Measurements from ENCODE around the gene IRX5. TPM values are rescaled to one million over a fixed set of nuclear protein-coding genes. Genes with fewer than 3 reads are reported as not detected.

Gene IRX5
- total RNA-seq, 1 experiment from 2014 or later: 27.7 TPM

DNA sequence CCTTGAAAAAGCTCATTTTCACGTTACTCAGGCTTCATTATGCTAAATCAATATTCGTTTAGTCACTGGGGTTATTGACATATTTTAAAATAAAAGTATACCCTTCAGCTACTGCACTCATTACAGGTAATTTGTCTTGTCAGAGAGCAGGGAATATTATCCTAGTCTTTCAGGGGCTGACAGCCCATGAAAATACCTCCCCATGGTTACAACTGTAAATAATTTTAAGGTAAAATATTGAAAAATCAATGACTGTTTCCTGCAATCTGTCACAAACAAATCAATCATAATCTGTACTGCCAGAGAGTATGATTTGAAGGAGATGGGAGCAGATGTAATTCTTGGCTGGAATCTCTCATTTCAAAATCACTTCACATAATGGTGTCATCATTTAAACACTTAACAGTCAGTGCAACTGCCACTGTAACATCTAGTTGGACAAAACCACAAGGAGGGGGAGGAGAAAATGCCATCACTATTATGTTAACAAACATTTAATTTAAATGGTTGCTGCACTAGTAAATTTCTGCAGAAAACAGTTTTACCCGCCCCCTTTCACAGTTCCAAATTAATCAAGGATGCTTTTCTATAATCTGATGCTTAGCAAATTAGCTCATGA, 9.3 kb upstream of the IRX5 start:
- no peaks in the 10 kb centered on the region for H3K27me3 ChIP-seq (replicated peaks; ENCODE audit: control insufficient read depth, insufficient read depth, low read length)
- H3K4me3 ChIP-seq (ENCODE audit: low read depth, low read length): no peak overlapping the region
- H3K27ac Mint-ChIP-seq (ENCODE audit: unreplicated experiment): no peak overlapping the region
- peaks cover 51% of the 10 kb centered on the region for H3K36me3 Mint-ChIP-seq (ENCODE audit: insufficient read depth, unreplicated experiment)
- POLR2A ChIA-PET: no interaction called here
- no peak overlapping the region for H3K4me3 Mint-ChIP-seq (ENCODE audit: unreplicated experiment)
- H3K9me3 ChIP-seq: no peaks in the 10 kb centered on the region
- CTCF ChIA-PET: interaction anchor here (0.5 kb wide), 1 partner anchor 293 kb away, joined by 3 read pairs; no protein-coding TSS in a partner anchor
- peaks cover 13% of the 10 kb centered on the region for H3K4me1 ChIP-seq
- TF ChIP-seq CTCF (IDR thresholded peaks at IDR 0.05; ENCODE audit: insufficient read depth in 1 of 2, low read depth in 1 of 2, low read length in 1 of 2, severe bottlenecking in 1 of 2, unreplicated experiment in 1 of 2): no peak
- peaks cover 9% of the 10 kb centered on the region for H3K4me1 Mint-ChIP-seq (ENCODE audit: low read depth, unreplicated experiment)
- intact Hi-C loops (cut with micrococcal nuclease; ENCODE audit: unreplicated experiment): no loop called here
- H3K9me3 Mint-ChIP-seq (ENCODE audit: unreplicated experiment): no peaks in the 10 kb centered on the region
- DNase-seq: no peak
- no TSS peak for BruUV-seq (replicated peaks)
- H3K27me3 Mint-ChIP-seq (ENCODE audit: insufficient read depth, unreplicated experiment): no peaks in the 10 kb centered on the region
- peaks cover 1% of the 10 kb centered on the region; the same call in 1 of the 2 replicates for H3K36me3 ChIP-seq (ENCODE audit: control insufficient read depth, insufficient read depth, low read length)

GRCh38 chr16:54923055-54923473, 7.6 kb upstream of the IRX5 start:
- H3K36me3 Mint-ChIP-seq (ENCODE audit: insufficient read depth, unreplicated experiment): peaks cover 45% of the 10 kb centered on the region
- no peak overlapping the region for H3K27ac Mint-ChIP-seq (ENCODE audit: unreplicated experiment)
- TF ChIP-seq CTCF (IDR thresholded peaks at IDR 0.05; ENCODE audit: insufficient read depth in 1 of 2, low read depth in 1 of 2, low read length in 1 of 2, severe bottlenecking in 1 of 2, unreplicated experiment in 1 of 2): no peak
- Histone ChIP-seq H3K4me1 (peaks cover 26% of the 10 kb centered on the region), H3K27me3 (replicated peaks; ENCODE audit: control insufficient read depth, insufficient read depth, low read length) (no peaks in the 10 kb centered on the region), H3K36me3 (ENCODE audit: control insufficient read depth, insufficient read depth, low read length) (peaks cover 1% of the 10 kb centered on the region; the same call in 1 of the 2 replicates), H3K9me3 (no peaks in the 10 kb centered on the region), H3K4me3 (ENCODE audit: low read depth, low read length) (no peak overlapping the region)
- POLR2A ChIA-PET: no interaction called here
- no peak overlapping the region for H3K4me3 Mint-ChIP-seq (ENCODE audit: unreplicated experiment)
- H3K27me3 Mint-ChIP-seq (ENCODE audit: insufficient read depth, unreplicated experiment): no peaks in the 10 kb centered on the region
- intact Hi-C loops (cut with micrococcal nuclease; ENCODE audit: unreplicated experiment): no loop called here
- H3K4me1 Mint-ChIP-seq (ENCODE audit: low read depth, unreplicated experiment): peaks cover 21% of the 10 kb centered on the region
- no peak for DNase-seq
- CTCF ChIA-PET: no interaction called here
- BruUV-seq (replicated peaks): no TSS peak
- H3K9me3 Mint-ChIP-seq (ENCODE audit: unreplicated experiment): no peaks in the 10 kb centered on the region

DNA sequence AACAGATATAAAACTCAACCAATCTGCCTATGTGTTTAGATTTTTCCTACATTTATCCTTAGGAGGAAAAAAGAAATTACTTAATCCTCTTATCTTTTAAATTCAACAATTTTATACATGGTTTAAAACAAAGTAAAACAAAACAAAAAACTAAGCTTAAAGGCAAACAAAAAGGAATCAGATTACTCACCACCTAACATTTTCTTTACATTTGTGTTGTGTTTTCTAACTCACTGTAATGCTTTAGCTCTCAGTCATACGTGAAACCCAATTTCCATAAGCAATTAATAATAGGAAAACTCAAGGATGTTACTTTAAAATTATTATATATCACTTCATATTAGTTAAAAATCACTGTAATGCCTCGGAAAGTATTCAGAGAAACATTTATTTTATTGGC, 6.7 kb upstream of the IRX5 start:
- Mint-ChIP-seq H3K36me3 (ENCODE audit: insufficient read depth, unreplicated experiment) (peaks cover 39% of the 10 kb centered on the region), H3K4me3 (ENCODE audit: unreplicated experiment) (no peak overlapping the region), H3K27me3 (ENCODE audit: insufficient read depth, unreplicated experiment) (no peaks in the 10 kb centered on the region), H3K9me3 (ENCODE audit: unreplicated experiment) (no peaks in the 10 kb centered on the region), H3K27ac (ENCODE audit: unreplicated experiment) (no peak overlapping the region), H3K4me1 (ENCODE audit: low read depth, unreplicated experiment) (peaks cover 21% of the 10 kb centered on the region)
- intact Hi-C loops (cut with micrococcal nuclease; ENCODE audit: unreplicated experiment): no loop called here
- peaks cover 26% of the 10 kb centered on the region for H3K4me1 ChIP-seq
- TF ChIP-seq CTCF (IDR thresholded peaks at IDR 0.05; ENCODE audit: insufficient read depth in 1 of 2, low read depth in 1 of 2, low read length in 1 of 2, severe bottlenecking in 1 of 2, unreplicated experiment in 1 of 2): no peak
- H3K27me3 ChIP-seq (replicated peaks; ENCODE audit: control insufficient read depth, insufficient read depth, low read length): no peaks in the 10 kb centered on the region
- no peaks in the 10 kb centered on the region for H3K9me3 ChIP-seq
- ChIA-PET CTCF (interaction anchor here (0.5 kb wide), 1 partner anchor 110 kb away, joined by 3 read pairs; no protein-coding TSS in a partner anchor), POLR2A (no interaction called here)
- BruUV-seq (replicated peaks): no TSS peak
- H3K36me3 ChIP-seq (ENCODE audit: control insufficient read depth, insufficient read depth, low read length): peaks cover 1% of the 10 kb centered on the region; the same call in 1 of the 2 replicates
- no peak overlapping the region for H3K4me3 ChIP-seq (ENCODE audit: low read depth, low read length)
- no peak for DNase-seq
